Measurements from ENCODE around the gene TOM1L2.

Gene TOM1L2

DNA sequence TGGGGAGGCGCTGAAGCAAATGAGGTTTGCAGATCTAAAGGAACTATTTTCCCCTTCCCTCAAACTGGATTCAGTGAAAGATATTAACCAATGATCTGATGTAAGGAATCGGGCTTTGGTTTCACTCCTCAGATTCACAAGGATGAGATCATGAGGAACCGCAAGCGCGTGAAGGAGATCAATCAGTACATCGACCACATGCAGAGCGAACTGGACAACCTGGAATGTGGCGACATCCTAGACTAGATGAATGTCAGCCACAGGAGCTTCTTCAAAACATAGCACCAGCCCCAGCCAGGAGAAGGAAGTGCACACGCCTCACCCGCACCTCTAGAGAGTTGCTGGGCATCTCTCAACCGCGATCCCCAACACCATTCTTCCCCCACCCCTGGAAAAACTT lies 44.2 kb upstream of the TOM1L2 start:
- DNase-seq, result no peak
- Histone ChIP-seq H3K4me3 (ENCODE audit: low read depth, low read length) (no peak overlapping the region), H3K4me1 (peaks cover 3% of the 10 kb centered on the region; the same call in 1 of the 2 replicates), H3K9me3 (no peaks in the 10 kb centered on the region), H3K27me3 (no peaks in the 10 kb centered on the region), H3K36me3 (no peaks in the 10 kb centered on the region)
- TF ChIP-seq, protein P1, sequence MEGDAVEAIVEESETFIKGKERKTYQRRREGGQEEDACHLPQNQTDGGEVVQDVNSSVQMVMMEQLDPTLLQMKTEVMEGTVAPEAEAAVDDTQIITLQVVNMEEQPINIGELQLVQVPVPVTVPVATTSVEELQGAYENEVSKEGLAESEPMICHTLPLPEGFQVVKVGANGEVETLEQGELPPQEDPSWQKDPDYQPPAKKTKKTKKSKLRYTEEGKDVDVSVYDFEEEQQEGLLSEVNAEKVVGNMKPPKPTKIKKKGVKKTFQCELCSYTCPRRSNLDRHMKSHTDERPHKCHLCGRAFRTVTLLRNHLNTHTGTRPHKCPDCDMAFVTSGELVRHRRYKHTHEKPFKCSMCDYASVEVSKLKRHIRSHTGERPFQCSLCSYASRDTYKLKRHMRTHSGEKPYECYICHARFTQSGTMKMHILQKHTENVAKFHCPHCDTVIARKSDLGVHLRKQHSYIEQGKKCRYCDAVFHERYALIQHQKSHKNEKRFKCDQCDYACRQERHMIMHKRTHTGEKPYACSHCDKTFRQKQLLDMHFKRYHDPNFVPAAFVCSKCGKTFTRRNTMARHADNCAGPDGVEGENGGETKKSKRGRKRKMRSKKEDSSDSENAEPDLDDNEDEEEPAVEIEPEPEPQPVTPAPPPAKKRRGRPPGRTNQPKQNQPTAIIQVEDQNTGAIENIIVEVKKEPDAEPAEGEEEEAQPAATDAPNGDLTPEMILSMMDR (IDR thresholded peaks at IDR 0.05; ENCODE audit: low read depth, low read length), result no peak

DNA sequence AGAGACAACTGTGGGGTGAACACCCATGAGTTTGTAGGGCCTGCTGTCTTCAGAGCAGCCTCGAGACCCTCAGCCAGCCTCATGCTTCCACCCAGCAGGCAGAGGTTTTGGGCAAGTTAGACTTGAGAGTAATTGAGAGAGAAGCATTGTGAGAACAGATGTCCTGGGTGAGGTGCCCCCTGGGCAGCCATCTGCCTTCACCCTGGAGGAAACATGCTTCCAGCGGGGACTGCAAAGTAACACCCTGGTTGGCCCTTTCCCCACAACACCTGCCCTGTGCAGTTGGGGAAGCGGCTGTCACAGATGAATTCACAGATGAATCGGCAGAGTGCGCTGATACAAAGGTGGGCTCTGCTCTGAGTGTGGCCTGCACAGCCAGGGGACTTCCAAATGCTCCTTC lies 43.4 kb upstream of the TOM1L2 start:
- H3K27me3 ChIP-seq, result no peaks in the 10 kb centered on the region
- H3K4me1 ChIP-seq, result peaks cover 3% of the 10 kb centered on the region; the same call in 1 of the 2 replicates
- TF ChIP-seq, protein P1 (IDR thresholded peaks at IDR 0.05; ENCODE audit: low read depth, low read length), result no peak
- no peaks in the 10 kb centered on the region for H3K9me3 ChIP-seq
- H3K4me3 ChIP-seq (ENCODE audit: low read depth, low read length), result no peak overlapping the region
- no peak for DNase-seq
- H3K36me3 ChIP-seq, result no peaks in the 10 kb centered on the region

DNA sequence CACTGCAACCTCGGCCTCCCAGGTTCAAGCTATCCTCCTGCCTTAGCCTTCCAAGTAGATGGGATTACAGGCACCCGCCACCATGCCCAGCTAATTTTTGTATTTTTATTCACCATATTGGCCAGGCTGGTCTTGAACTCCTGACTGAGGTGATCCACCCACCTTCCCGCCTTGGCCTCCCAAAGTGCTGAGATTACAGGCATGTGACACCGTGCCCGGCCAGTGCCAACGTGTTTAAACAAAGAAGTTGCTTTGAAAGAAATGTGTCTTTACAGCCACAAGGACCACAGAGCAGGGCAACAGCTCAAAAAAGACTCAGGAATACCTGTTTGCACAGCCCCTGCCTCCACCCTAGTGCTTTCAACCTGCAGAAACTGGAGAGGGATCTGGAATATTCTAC lies 41.8 kb upstream of the TOM1L2 start:
- Histone ChIP-seq H3K36me3 (no peaks in the 10 kb centered on the region), H3K4me3 (ENCODE audit: low read depth, low read length) (no peak overlapping the region), H3K9me3 (no peaks in the 10 kb centered on the region), H3K27me3 (no peaks in the 10 kb centered on the region), H3K4me1 (peaks cover 3% of the 10 kb centered on the region; the same call in 1 of the 2 replicates)
- DNase-seq, result no peak
- TF ChIP-seq, protein P1 (IDR thresholded peaks at IDR 0.05; ENCODE audit: low read depth, low read length), result no peak

DNA sequence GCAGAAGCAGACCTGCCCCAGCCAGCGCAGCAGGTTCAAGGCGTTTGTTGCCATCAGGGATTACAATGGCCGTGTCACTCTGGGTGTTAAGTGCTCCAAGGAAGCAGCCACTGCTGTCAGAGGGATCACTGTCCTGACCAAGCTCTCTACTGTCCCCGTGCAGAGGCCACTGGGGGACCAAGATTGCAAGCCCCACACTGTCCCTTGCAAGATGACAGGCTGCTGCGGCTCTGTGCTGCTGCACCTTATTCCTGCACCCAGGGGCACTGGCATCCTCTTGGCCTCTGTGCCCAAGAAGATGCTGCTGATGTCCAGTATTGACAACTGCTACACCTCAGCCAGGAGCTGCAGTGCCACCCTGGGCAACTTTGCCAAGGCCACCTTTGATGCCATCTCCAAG lies 39.1 kb upstream of the TOM1L2 start:
- H3K36me3 ChIP-seq, result no peaks in the 10 kb centered on the region
- H3K27me3 ChIP-seq, result no peaks in the 10 kb centered on the region
- no peak overlapping the region for H3K4me3 ChIP-seq (ENCODE audit: low read depth, low read length)
- H3K9me3 ChIP-seq, result no peaks in the 10 kb centered on the region
- DNase-seq, result no peak
- H3K4me1 ChIP-seq, result no peaks in the 10 kb centered on the region
- TF ChIP-seq, protein P1 (IDR thresholded peaks at IDR 0.05; ENCODE audit: low read depth, low read length), result no peak

DNA sequence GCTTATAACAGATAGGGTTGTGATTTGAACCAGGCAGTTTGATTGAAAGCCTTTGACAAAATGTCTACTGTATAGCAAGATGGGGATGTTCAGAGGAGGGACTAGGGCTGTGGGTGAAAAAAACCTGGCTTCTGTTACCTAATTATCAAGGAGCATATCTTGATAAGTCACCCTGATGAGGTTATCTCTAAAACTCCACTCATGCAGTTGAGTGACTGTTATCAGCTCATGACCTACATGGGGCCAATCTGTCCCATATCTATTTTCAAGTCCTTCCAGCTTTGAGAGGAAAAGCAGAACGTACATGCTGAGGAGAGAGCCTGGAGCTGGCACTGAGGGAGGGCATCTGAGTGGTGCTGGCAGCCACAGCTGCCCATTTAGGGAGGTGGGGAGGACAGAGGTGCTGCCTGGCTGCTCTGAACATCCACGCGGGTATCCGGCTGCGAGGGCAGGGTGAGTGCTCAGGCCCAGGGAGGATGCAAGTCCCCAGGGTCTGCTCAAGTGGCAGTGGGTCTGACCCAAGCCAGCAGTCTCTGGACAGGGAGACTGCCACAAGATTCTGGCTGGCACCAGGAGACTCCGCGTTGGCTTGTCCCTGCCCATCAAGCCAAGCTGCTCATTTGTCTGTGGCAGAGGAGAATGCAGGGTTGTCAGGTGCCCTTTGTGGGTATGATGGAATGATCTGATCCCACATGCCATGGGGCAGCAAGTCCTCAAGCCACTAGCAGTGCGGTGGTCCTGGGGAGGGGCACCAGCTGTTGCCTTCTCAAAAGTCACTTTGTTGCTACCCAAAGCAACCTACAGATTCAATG lies 37.6 kb upstream of the TOM1L2 start:
- no peaks in the 10 kb centered on the region for H3K36me3 ChIP-seq

More for the DNA sequence above, 37.6 kb upstream of the TOM1L2 start:
- Histone ChIP-seq H3K4me1 (no peaks in the 10 kb centered on the region), H3K27me3 (no peaks in the 10 kb centered on the region), H3K9me3 (no peaks in the 10 kb centered on the region), H3K4me3 (ENCODE audit: low read depth, low read length) (no peak overlapping the region)
- TF ChIP-seq, protein P1 (IDR thresholded peaks at IDR 0.05; ENCODE audit: low read depth, low read length), result no peak
- DNase-seq, result no peak
